Measurements from ENCODE around the gene FBXO17. TPM values are rescaled to one million over a fixed set of nuclear protein-coding genes. Genes with fewer than 3 reads are reported as not detected.

FBXO17 gene
- total and polyA plus RNA-seq, 5 donors, result 8.2 to 12.9 (median 11.5) TPM

Other genes starting within 250 kb of the FBXO17 start
- under 1 TPM; 0.22 to 0.85 (median 0.54) TPM for gene CAPN12, start 231.3 kb downstream of the FBXO17 start, total RNA-seq
- 0.91 TPM for gene CAPN12, start 231.3 kb downstream of the FBXO17 start, polyA plus RNA-seq
- 1 to 10 TPM in 1 of 4 donors, under 1 TPM in 1, not detected in 2; 0.79 to 1.1 TPM for gene LGALS7, start 202.2 kb downstream of the FBXO17 start, total RNA-seq
- not detected for gene LGALS7, start 202.2 kb downstream of the FBXO17 start, polyA plus RNA-seq
- gene LGALS7B, start 186.5 kb downstream of the FBXO17 start, total RNA-seq, result not detected
- gene LGALS7B, start 186.5 kb downstream of the FBXO17 start, polyA plus RNA-seq, result 0.70 TPM
- gene LGALS4, start 162.8 kb downstream of the FBXO17 start, total RNA-seq, result 1 to 10 TPM in 2 of 4 donors, under 1 TPM in 2; 0.56 to 1.2 (median 0.85) TPM
- 0.45 TPM for gene LGALS4, start 162.8 kb downstream of the FBXO17 start, polyA plus RNA-seq
- 100 to 1,000 TPM; 403 to 585 (median 523) TPM for gene ECH1, start 143.9 kb downstream of the FBXO17 start, total RNA-seq
- gene ECH1, start 143.9 kb downstream of the FBXO17 start, polyA plus RNA-seq, result 1,015 TPM
- 100 to 1,000 TPM; 146 to 206 (median 178) TPM for gene HNRNPL, start 125.8 kb downstream of the FBXO17 start, total RNA-seq
- 131 TPM for gene HNRNPL, start 125.8 kb downstream of the FBXO17 start, polyA plus RNA-seq
- gene RINL, start 97.5 kb downstream of the FBXO17 start, total RNA-seq, result 1 to 10 TPM; 3.1 to 4.6 (median 3.5) TPM
- 7.2 TPM for gene RINL, start 97.5 kb downstream of the FBXO17 start, polyA plus RNA-seq
- gene SIRT2, start 76.1 kb downstream of the FBXO17 start, total RNA-seq, result 10 to 100 TPM; 57.6 to 75.9 (median 60.3) TPM
- 96.5 TPM for gene SIRT2, start 76.1 kb downstream of the FBXO17 start, polyA plus RNA-seq
- gene NFKBIB, start 75.8 kb downstream of the FBXO17 start, total RNA-seq, result 10 to 100 TPM; 16.0 to 20.6 (median 18.6) TPM
- gene NFKBIB, start 75.8 kb downstream of the FBXO17 start, polyA plus RNA-seq, result 28.9 TPM
- gene CCER2, start 63.6 kb downstream of the FBXO17 start, total RNA-seq, result under 1 TPM in 2 of 4 donors, not detected in 2; 0.29 to 0.33 TPM
- 0.14 TPM for gene CCER2, start 63.6 kb downstream of the FBXO17 start, polyA plus RNA-seq
- 10 to 100 TPM; 15.5 to 20.3 (median 16.4) TPM for gene SARS2, start 45.0 kb downstream of the FBXO17 start, total RNA-seq
- gene SARS2, start 45.0 kb downstream of the FBXO17 start, polyA plus RNA-seq, result 18.5 TPM
- gene MRPS12, start 44.8 kb downstream of the FBXO17 start, total RNA-seq, result 10 to 100 TPM; 49.9 to 68.7 (median 56.7) TPM
- 80.5 TPM for gene MRPS12, start 44.8 kb downstream of the FBXO17 start, polyA plus RNA-seq
- 10 to 100 TPM; 18.4 to 26.4 (median 20.2) TPM for gene FBXO27, start 56.8 kb upstream of the FBXO17 start, total RNA-seq
- 10.9 TPM for gene FBXO27, start 56.8 kb upstream of the FBXO17 start, polyA plus RNA-seq
- gene ACP7, start 108.6 kb upstream of the FBXO17 start, total RNA-seq, result not detected
- gene ACP7, start 108.6 kb upstream of the FBXO17 start, polyA plus RNA-seq, result not detected
- 10 to 100 TPM; 19.9 to 24.4 (median 21.7) TPM for gene PAK4, start 150.0 kb upstream of the FBXO17 start, total RNA-seq
- 15.1 TPM for gene PAK4, start 150.0 kb upstream of the FBXO17 start, polyA plus RNA-seq
- gene NCCRP1, start 221.2 kb upstream of the FBXO17 start, total RNA-seq, result not detected
- not detected for gene NCCRP1, start 221.2 kb upstream of the FBXO17 start, polyA plus RNA-seq
- not detected for gene SYCN, start 228.5 kb upstream of the FBXO17 start, total RNA-seq
- not detected for gene SYCN, start 228.5 kb upstream of the FBXO17 start, polyA plus RNA-seq